SK-N-SH (cell line): ENCODE measurements around the gene HNRNPH3. TPM values are rescaled to one million over a fixed set of nuclear protein-coding genes. Genes with fewer than 3 reads are reported as not detected.

Source experiments
- CTCF ChIA-PET: fragments of 300-600, 350-600 bp; formaldehyde crosslinking; extraction: SDS; loops from one replicate; lab custom pipeline; 2021; lab: Yijun Ruan, JAX
- POLR2A ChIA-PET: fragments of 350-600 bp; sonication (Branson Sonifier 250); formaldehyde crosslinking; extraction: SDS; loops from one replicate; lab custom pipeline; 2020; ENCODE audit warnings: antibody characterized with exemption, inconsistent platforms; lab: Yijun Ruan, JAX
- DNase-seq: peaks from one replicate; pipeline ENCODE4 v3.0.0; 2012
- H2AFZ ChIP-seq: fragments of 200-600 bp; sonication (generic); 2 replicates; pipeline ENCODE4 v1.8.1; 2016; ENCODE audit warnings: antibody characterized with exemption, mild to moderate bottlenecking, low read depth
- H3F3A ChIP-seq: fragments of 200-600 bp; sonication (generic); replicated peaks from 2 replicates; pipeline ENCODE3; 2016; ENCODE audit warnings: antibody characterized with exemption, mild to moderate bottlenecking; ENCODE audit not compliant: insufficient read depth
- H3K27ac ChIP-seq, 2 experiments: fragments of 200-500 bp in 1 of 2; fragments of 200-600 bp in 1 of 2; sonication (Bioruptor generic) in 1 of 2; sonication (generic), shearing (Covaris generic) in 1 of 2; 2 replicates each; pipeline versions ENCODE4 v1.5.1 to v1.6.1; 2014 to 2016; ENCODE audit warnings: low read depth in 2 of 2, inconsistent platforms in 1 of 2, low read length in 1 of 2, mild to moderate bottlenecking in 1 of 2, mixed read lengths in 1 of 2
- H3K27me3 ChIP-seq: fragments of 200-600 bp; sonication (generic), shearing (Covaris generic); 2 replicates; pipeline ENCODE4 v1.6.1; 2016; ENCODE audit warnings: mixed run types; ENCODE audit not compliant: insufficient read depth
- H3K36me3 ChIP-seq, 2 experiments: fragments of 200-500 bp in 1 of 2; fragments of 200-600 bp in 1 of 2; sonication (Bioruptor generic) in 1 of 2; sonication (generic) in 1 of 2; replicated peaks in 1 of 2; 2 replicates each; pipeline versions ENCODE3 to v1.5.1; 2014 to 2016; ENCODE audit warnings: low read length in 1 of 2, mild to moderate bottlenecking in 1 of 2; ENCODE audit not compliant: insufficient read depth in 2 of 2, control insufficient read depth in 1 of 2
- H3K4me1 ChIP-seq, 2 experiments: fragments of 200-500 bp in 1 of 2; fragments of 200-600 bp in 1 of 2; sonication (Bioruptor generic) in 1 of 2; sonication (generic), shearing (Covaris generic) in 1 of 2; 2 replicates each; pipeline versions ENCODE4 v1.5.1 to v1.6.1; 2014 to 2016; ENCODE audit warnings: low read depth in 1 of 2, low read length in 1 of 2, mixed run types in 1 of 2; ENCODE audit not compliant: insufficient read depth in 2 of 2, control insufficient read depth in 1 of 2
- H3K4me2 ChIP-seq: fragments of 200-600 bp; sonication (generic), shearing (Covaris generic); 2 replicates; pipeline ENCODE4 v1.6.1; 2017; ENCODE audit warnings: mixed run types
- H3K4me3 ChIP-seq, 2 experiments: fragments of 200-500 bp in 1 of 2; fragments of 200-600 bp in 1 of 2; sonication (Bioruptor generic) in 1 of 2; sonication (generic), shearing (Covaris generic) in 1 of 2; 2 replicates each; pipeline versions ENCODE4 v1.5.1 to v1.8.1; 2014 to 2016; ENCODE audit warnings: low read depth in 2 of 2, inconsistent platforms in 1 of 2, low read length in 1 of 2, mild to moderate bottlenecking in 1 of 2, mixed read lengths in 1 of 2, moderate library complexity in 1 of 2
- H3K79me2 ChIP-seq: fragments of 200-600 bp; sonication (generic); 2 replicates; pipeline ENCODE4 v1.8.1; 2017; ENCODE audit warnings: mild to moderate bottlenecking; ENCODE audit not compliant: insufficient read depth
- H3K9ac ChIP-seq: fragments of 200-600 bp; sonication (generic); 2 replicates; pipeline ENCODE4 v1.6.1; 2017; ENCODE audit warnings: mixed run types
- H3K9me2 ChIP-seq: fragments of 200-600 bp; sonication (generic); 2 replicates; pipeline ENCODE4 v1.6.1; 2017; ENCODE audit warnings: mixed run types
- H3K9me3 ChIP-seq: fragments of 200-600 bp; sonication (generic); 2 replicates; pipeline ENCODE4 v1.6.1; 2017; ENCODE audit warnings: mixed run types, mild to moderate bottlenecking, moderate library complexity
- H4K20me1 ChIP-seq: fragments of 200-600 bp; sonication (generic); 2 replicates; pipeline ENCODE4 v1.6.1; 2017; ENCODE audit warnings: mild to moderate bottlenecking, mixed run types; ENCODE audit not compliant: insufficient read depth
- CHD2 ChIP-seq: fragments of 150-350 bp; IDR thresholded peaks from 2 replicates; pipeline ENCODE4 v1.6.1; 2018; ENCODE audit warnings: low read length; ENCODE audit not compliant: partially characterized antibody
- ELF1 ChIP-seq: IDR thresholded peaks from 2 replicates; pipeline ENCODE4 v1.4.0; 2012
- EP300 ChIP-seq, 2 experiments: IDR thresholded peaks; 2 replicates each; pipeline versions ENCODE4 v1.4.0 to v1.6.1; 2012; ENCODE audit warnings: borderline replicate concordance in 1 of 2, low read depth in 1 of 2, low read length in 1 of 2
- EZH2phosphoT487 ChIP-seq: fragments of 200-600 bp; sonication (generic); IDR thresholded peaks from 2 replicates; pipeline ENCODE4 v1.6.1; 2017; ENCODE audit warnings: low read depth, mixed run types, mild to moderate bottlenecking, antibody characterized with exemption, moderate library complexity, borderline replicate concordance
- FOSL2 ChIP-seq: IDR thresholded peaks from 2 replicates; pipeline ENCODE4 v1.4.0; 2012; ENCODE audit warnings: low read depth, mild to moderate bottlenecking, moderate library complexity, borderline replicate concordance
- FOXJ3 ChIP-seq: sonication (generic); formaldehyde crosslinking; IDR thresholded peaks from 2 replicates; pipeline ENCODE4 v1.5.1; 2020; ENCODE audit warnings: mild to moderate bottlenecking, missing genetic modification reagents
- GABPA ChIP-seq: IDR thresholded peaks from 2 replicates; pipeline ENCODE4 v1.4.0; 2012; ENCODE audit warnings: low read depth, mild to moderate bottlenecking
- GATA2 ChIP-seq: sonication (generic); formaldehyde crosslinking; IDR thresholded peaks from 2 replicates; pipeline ENCODE4 v1.5.0; 2020; ENCODE audit warnings: mild to moderate bottlenecking, missing genetic modification reagents
- MEF2A ChIP-seq: IDR thresholded peaks from 2 replicates; pipeline ENCODE4 v1.4.0; 2012; ENCODE audit warnings: low read depth, borderline replicate concordance
- POLR2AphosphoS5 ChIP-seq: IDR thresholded peaks from 2 replicates; pipeline ENCODE4 v1.6.1; 2012; ENCODE audit warnings: low read depth, low read length
- RAD21 ChIP-seq: IDR thresholded peaks from 2 replicates; pipeline ENCODE4 v1.6.1; 2012; ENCODE audit warnings: mild to moderate bottlenecking, low read length
- RFX5 ChIP-seq: IDR thresholded peaks from 2 replicates; pipeline ENCODE4 v1.6.1; 2012; ENCODE audit warnings: mild to moderate bottlenecking, improper control_type of control experiment, low read length
- SIN3A ChIP-seq: IDR thresholded peaks from 2 replicates; pipeline ENCODE4 v1.6.1; 2012; ENCODE audit warnings: low read depth, mild to moderate bottlenecking, low read length, moderate library complexity, borderline replicate concordance
- SMC3 ChIP-seq: IDR thresholded peaks from 2 replicates; pipeline ENCODE4 v1.6.1; 2012; ENCODE audit warnings: low read depth, low read length, improper control_type of control experiment
- TAF1 ChIP-seq: IDR thresholded peaks from 2 replicates; pipeline ENCODE4 v1.6.1; 2012; ENCODE audit warnings: low read depth, mild to moderate bottlenecking, low read length, moderate library complexity, borderline replicate concordance
- TCF12 ChIP-seq: IDR thresholded peaks from 2 replicates; pipeline ENCODE4 v1.4.0; 2012
- TEAD4 ChIP-seq: IDR thresholded peaks from 2 replicates; pipeline ENCODE4 v1.4.0; 2012; ENCODE audit warnings: mild to moderate bottlenecking, borderline replicate concordance; ENCODE audit not compliant: insufficient read depth
- YY1 ChIP-seq: IDR thresholded peaks from 2 replicates; pipeline ENCODE4 v1.4.0; 2012; ENCODE audit warnings: low read depth, mild to moderate bottlenecking
- WGBS: methylation state at CpG from one replicate; pipeline ENCODE4 v1.1.6; 2017; ENCODE audit warnings: low lambda C conversion rate; 5-methylcytosine and 5-hydroxymethylcytosine counted together
- polyA plus RNA-seq, 3 experiments: library from polyadenylated mRNA; depleted of rRNA; stranded (reverse); fragments of >200 nt; gene quantifications; 2 replicates each; pipeline ENCODE4 v1.2.3, GENCODE V29; 2012
- TF ChIP-seq, protein P1 (sequence below): IDR thresholded peaks from 2 replicates; pipeline ENCODE4 v1.4.0; 2012; ENCODE audit warnings: low read depth
- TF ChIP-seq, protein P2 (sequence below): IDR thresholded peaks from 2 replicates; pipeline ENCODE4 v1.4.0; 2012; ENCODE audit warnings: low read depth, borderline replicate concordance
- TF ChIP-seq, protein P3 (sequence below): fragments of 200-600 bp; sonication (generic); IDR thresholded peaks from 2 replicates; pipeline ENCODE4 v1.6.1; 2017; ENCODE audit warnings: antibody characterized with exemption, mild to moderate bottlenecking, moderate library complexity
- TF ChIP-seq, protein P4 (sequence below): fragments of 150-350 bp; IDR thresholded peaks from 2 replicates; pipeline ENCODE4 v1.6.1; 2016; ENCODE audit warnings: mild to moderate bottlenecking, low read depth, low read length
- TF ChIP-seq, protein P5 (sequence below): fragments of 150-350 bp; IDR thresholded peaks from 2 replicates; pipeline ENCODE4 v1.6.1; 2017; ENCODE audit warnings: antibody characterized with exemption, low read length, low read depth, borderline replicate concordance

The HNRNPH3 gene
- polyA plus RNA-seq, 1 of the 3 experiments (the other 2 are of a cell fraction): 73.0 TPM

DNA sequence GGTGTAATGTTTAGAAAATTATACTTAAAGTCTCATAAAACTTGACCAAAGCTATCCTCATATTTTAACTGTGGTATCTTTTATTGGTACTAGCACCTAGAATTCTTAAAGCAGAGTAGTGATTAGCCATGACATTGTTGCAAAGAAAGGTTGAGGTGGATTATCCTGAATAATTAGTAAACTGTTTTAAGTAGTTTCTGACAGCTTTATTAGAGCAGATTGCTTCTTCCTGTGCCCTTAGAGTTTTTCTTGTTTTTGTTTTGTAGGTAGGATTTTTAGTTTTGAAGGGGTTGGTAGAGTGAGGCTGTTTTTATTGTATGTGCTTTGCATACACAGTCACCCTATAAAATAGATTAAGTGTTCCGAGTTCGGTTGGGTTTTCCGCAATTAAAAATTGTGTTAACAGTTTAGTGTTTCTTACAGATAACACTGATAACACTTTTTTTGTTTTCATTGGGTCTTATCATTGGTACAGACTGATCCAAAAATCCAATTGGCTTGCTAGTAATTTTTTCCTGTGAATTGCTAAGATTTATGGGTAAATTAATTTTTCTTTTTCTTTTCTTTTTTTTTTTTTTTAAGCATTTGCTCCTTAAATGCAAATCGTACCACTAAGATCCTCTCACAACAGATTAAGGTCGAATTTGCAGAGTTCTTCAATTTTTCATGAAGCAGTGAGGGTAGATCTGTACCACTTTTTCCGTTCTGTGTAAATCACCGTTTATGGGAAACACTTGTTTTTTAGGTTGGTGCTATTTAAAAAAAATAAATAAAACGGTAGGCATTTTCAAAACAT is 3.0 kb downstream of the HNRNPH3 start:
- POLR2A ChIA-PET: no interaction called here
- peaks cover 71% of the 10 kb centered on the region for H4K20me1 ChIP-seq

DNA sequence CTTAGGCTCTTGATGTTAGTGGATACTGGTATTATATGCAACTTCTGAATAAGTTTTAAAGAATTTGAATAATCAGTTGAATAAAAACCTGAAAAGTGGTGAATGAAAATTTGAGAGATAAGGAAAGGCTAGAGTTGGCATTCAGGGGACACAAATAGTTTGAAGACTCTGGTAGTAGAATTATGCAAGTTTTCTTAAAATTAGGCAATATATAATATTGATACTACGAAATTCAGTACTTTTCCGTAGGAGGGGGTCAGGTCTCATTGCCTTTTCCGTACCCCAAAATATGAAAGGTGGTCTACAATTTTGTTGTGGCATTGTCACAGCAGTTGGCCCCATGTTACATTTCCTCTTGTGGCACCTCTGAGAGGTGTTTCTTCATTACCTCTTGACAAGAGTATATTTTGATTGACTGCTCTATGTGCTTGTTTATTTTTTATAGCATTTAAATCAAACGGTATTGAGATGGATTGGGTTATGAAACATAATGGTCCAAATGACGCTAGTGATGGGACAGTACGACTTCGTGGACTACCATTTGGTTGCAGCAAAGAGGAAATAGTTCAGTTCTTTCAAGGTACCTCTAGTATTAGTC is 5.0 kb downstream of the HNRNPH3 start:
- Histone ChIP-seq H3K4me1 (peaks cover 14 to 23% of the 10 kb centered on the region in 2 experiments; a peak in 3 of 4 replicates), H3K4me2 (peak overlapping the region; percentile 76), H3K9ac (no peak overlapping the region), H3K27me3 (no peaks in the 10 kb centered on the region), H3K4me3 (no peak overlapping the region; a peak in 1 of 4 replicates), H3K27ac (no peak overlapping the region), H3F3A (peaks cover 37% of the 10 kb centered on the region), H3K36me3 (peaks cover 61 to 63% of the 10 kb centered on the region in 2 experiments), H2AFZ (no peak overlapping the region), H3K79me2 (peaks cover 99% of the 10 kb centered on the region), H3K9me2 (no peaks in the 10 kb centered on the region), H3K9me3 (no peaks in the 10 kb centered on the region), H4K20me1 (peaks cover 90% of the 10 kb centered on the region)
- ChIA-PET POLR2A (no interaction called here), CTCF (interaction anchor here (0.6 kb wide), 1 partner anchor 11 kb away, joined by 3 read pairs; no protein-coding TSS in a partner anchor)
- TF ChIP-seq EP300 (IDR thresholded peaks at IDR 0.05; ENCODE audit: borderline replicate concordance in 1 of 2, low read depth in 1 of 2, low read length in 1 of 2): no peak
- TF ChIP-seq SMC3: no peak
- no peak for TF ChIP-seq ELF1
- no peak for TF ChIP-seq RFX5
- no peak for TF ChIP-seq POLR2AphosphoS5
- TF ChIP-seq, protein P1, sequence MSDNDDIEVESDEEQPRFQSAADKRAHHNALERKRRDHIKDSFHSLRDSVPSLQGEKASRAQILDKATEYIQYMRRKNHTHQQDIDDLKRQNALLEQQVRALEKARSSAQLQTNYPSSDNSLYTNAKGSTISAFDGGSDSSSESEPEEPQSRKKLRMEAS: no peak
- TF ChIP-seq, protein P2, sequence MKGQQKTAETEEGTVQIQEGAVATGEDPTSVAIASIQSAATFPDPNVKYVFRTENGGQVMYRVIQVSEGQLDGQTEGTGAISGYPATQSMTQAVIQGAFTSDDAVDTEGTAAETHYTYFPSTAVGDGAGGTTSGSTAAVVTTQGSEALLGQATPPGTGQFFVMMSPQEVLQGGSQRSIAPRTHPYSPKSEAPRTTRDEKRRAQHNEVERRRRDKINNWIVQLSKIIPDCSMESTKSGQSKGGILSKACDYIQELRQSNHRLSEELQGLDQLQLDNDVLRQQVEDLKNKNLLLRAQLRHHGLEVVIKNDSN: no peak
- no peak for TF ChIP-seq TCF12
- TF ChIP-seq, protein P3, sequence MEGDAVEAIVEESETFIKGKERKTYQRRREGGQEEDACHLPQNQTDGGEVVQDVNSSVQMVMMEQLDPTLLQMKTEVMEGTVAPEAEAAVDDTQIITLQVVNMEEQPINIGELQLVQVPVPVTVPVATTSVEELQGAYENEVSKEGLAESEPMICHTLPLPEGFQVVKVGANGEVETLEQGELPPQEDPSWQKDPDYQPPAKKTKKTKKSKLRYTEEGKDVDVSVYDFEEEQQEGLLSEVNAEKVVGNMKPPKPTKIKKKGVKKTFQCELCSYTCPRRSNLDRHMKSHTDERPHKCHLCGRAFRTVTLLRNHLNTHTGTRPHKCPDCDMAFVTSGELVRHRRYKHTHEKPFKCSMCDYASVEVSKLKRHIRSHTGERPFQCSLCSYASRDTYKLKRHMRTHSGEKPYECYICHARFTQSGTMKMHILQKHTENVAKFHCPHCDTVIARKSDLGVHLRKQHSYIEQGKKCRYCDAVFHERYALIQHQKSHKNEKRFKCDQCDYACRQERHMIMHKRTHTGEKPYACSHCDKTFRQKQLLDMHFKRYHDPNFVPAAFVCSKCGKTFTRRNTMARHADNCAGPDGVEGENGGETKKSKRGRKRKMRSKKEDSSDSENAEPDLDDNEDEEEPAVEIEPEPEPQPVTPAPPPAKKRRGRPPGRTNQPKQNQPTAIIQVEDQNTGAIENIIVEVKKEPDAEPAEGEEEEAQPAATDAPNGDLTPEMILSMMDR: no peak
- TF ChIP-seq FOSL2: no peak
- no peak for TF ChIP-seq TEAD4
- TF ChIP-seq CHD2: no peak
- TF ChIP-seq, protein P4, sequence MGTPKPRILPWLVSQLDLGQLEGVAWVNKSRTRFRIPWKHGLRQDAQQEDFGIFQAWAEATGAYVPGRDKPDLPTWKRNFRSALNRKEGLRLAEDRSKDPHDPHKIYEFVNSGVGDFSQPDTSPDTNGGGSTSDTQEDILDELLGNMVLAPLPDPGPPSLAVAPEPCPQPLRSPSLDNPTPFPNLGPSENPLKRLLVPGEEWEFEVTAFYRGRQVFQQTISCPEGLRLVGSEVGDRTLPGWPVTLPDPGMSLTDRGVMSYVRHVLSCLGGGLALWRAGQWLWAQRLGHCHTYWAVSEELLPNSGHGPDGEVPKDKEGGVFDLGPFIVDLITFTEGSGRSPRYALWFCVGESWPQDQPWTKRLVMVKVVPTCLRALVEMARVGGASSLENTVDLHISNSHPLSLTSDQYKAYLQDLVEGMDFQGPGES: no peak
- TF ChIP-seq FOXJ3 (CRISPR knock-in tag): no peak
- TF ChIP-seq EZH2phosphoT487: no peak
- TF ChIP-seq GATA2 (CRISPR knock-in tag): no peak
- no peak for TF ChIP-seq YY1
- TF ChIP-seq, protein P5, sequence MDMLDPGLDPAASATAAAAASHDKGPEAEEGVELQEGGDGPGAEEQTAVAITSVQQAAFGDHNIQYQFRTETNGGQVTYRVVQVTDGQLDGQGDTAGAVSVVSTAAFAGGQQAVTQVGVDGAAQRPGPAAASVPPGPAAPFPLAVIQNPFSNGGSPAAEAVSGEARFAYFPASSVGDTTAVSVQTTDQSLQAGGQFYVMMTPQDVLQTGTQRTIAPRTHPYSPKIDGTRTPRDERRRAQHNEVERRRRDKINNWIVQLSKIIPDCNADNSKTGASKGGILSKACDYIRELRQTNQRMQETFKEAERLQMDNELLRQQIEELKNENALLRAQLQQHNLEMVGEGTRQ: no peak
- TF ChIP-seq GABPA: no peak
- WGBS: 90% methylated on average over 7 of the region's 7 CpGs
- DNase-seq: no peak

More for the DNA sequence above, 3.0 kb downstream of the HNRNPH3 start:
- peak overlapping the region; percentile 99 for H3K9ac ChIP-seq
- DNase-seq: no peak
- H3K79me2 ChIP-seq: peaks cover 85% of the 10 kb centered on the region
- no peak for TF ChIP-seq SIN3A
- TF ChIP-seq MEF2A: no peak
- no peak for TF ChIP-seq RAD21
- TF ChIP-seq EP300 (IDR thresholded peaks at IDR 0.05; ENCODE audit: borderline replicate concordance in 1 of 2, low read depth in 1 of 2, low read length in 1 of 2): no peak
- no peak for TF ChIP-seq TAF1
- TF ChIP-seq, all 33 proteins: peak for 0
- no peaks in the 10 kb centered on the region for H3K9me2 ChIP-seq
- H3K36me3 ChIP-seq: peaks cover 41 to 43% of the 10 kb centered on the region in 2 experiments
- H3F3A ChIP-seq: peaks cover 29% of the 10 kb centered on the region
- peak overlapping the region; percentile 85 to 91 for H3K4me3 ChIP-seq
- WGBS: 18% methylated on average over 8 of the region's 8 CpGs
- no peak overlapping the region; a peak in 1 of 4 replicates for H3K27ac ChIP-seq
- H2AFZ ChIP-seq: no peak overlapping the region
- H3K4me1 ChIP-seq: peaks cover 17 to 30% of the 10 kb centered on the region in 2 experiments; a peak in 3 of 4 replicates
- CTCF ChIA-PET: interaction anchor here (1.5 to 3.2 kb wide), 4 partner anchors 13 to 122 kb away, joined by 3 to 26 read pairs (median 12); no protein-coding TSS in a partner anchor
- H3K9me3 ChIP-seq: no peaks in the 10 kb centered on the region
- no peaks in the 10 kb centered on the region for H3K27me3 ChIP-seq
- H3K4me2 ChIP-seq: peak overlapping the region; percentile 76
